Stimulated activated CD4-positive, alpha-beta T cell treated with anti-CD3 and anti-CD28 coated beads, Interleukin-12 subunit alpha, Interleukin-12 subunit beta, amount 100 ng/mL, for 24 hours (primary cell): Measurements from ENCODE around the gene HAO2.
A peak's percentile ranks its signal among the peaks of the same experiment; 100 is the strongest.
"Not testable (repeated sequence)": the region's sequence is repeated elsewhere in the genome, so short reads cannot be mapped to it uniquely, and the experiment has no call there.

Source experiments
- DNase-seq, 2 experiments: peaks; one replicate each; pipeline ENCODE4 v3.0.0-alpha.2; 2020; ENCODE audit warnings: low read depth in 2 of 2

The HAO2 gene

DNA sequence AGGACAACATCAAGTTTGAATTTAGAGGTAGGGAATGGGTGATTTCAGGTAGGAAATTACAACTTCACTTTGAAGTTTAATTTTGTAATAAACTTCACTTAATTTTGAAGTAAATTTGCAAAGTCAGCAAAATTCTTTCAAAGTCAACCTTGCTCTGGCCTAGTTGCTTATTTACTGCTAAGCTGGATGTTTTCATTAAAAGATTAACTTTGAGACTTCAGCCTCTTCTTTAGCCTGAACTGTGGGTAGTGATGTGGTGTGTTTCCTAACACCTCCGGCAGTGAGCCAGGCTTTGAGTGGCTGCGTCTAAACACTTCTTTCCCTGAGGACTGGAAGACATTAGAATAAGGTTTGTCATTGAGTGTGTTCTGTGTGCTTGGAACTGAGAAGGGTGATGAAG lies at the start of gene HAO2:
TSS of gene HAO2 (plus strand) at position 232 of the 400 bp plus-strand sequence. CDS start 12,301 bp downstream, outside the sequence.
- no peak for DNase-seq

DNA sequence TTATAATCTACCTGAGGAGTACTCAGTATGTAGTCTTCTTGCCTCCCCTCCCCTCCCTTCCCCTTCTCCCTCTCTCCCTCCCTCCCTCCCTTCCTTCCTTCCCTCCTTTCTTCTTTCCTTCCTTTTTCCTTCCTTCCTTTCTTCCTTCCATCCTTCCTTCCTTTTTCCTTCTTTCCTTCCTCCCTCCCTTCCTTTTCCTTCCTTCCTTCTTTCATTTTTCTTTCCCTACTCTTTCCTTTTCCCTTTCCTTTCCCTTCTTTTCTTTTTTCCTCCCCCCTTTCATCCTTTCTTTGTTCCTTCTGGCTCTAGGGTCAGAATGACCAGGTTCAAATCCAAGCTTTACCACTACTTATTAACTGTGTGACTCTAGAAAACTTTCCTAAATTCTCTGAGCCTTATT lies 48.5 kb upstream of the HAO2 start:
- DNase-seq, result no peak

DNA sequence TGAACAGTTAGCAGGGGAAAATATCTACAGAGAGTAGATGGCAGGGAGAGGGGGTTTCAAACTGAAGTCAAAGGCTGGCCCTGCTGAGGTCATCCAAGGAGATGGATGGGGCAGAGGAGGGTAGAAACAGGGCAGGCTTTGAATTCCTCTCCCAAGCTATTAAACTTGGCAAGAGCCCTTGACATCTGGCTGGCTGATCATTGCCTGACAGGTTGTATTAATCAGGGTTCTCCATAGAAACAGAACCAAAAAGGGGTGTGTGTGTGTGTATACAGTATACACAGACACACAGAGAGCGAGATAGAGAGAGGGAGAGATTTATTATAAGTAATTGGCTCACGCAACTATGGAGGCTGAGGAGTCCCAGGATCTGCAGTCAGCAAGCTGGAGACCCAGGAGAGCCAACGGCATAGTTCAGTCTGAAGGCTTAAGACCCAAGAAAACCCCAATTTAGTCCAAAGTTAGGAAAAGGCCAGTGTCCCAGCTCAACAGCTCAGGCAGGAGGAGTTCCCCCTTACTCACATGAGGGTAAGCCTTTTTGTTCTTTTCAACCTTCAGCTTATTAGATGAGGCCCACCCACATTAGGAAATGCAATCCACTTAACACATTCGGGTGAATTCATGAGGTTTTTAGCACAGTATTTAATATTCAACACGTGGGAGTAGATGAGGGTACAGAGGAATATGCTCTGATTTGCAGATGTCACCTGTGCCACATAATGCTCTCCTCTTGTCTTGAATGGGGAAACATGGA lies 46.7 kb upstream of the HAO2 start:
- no peak for DNase-seq

DNA sequence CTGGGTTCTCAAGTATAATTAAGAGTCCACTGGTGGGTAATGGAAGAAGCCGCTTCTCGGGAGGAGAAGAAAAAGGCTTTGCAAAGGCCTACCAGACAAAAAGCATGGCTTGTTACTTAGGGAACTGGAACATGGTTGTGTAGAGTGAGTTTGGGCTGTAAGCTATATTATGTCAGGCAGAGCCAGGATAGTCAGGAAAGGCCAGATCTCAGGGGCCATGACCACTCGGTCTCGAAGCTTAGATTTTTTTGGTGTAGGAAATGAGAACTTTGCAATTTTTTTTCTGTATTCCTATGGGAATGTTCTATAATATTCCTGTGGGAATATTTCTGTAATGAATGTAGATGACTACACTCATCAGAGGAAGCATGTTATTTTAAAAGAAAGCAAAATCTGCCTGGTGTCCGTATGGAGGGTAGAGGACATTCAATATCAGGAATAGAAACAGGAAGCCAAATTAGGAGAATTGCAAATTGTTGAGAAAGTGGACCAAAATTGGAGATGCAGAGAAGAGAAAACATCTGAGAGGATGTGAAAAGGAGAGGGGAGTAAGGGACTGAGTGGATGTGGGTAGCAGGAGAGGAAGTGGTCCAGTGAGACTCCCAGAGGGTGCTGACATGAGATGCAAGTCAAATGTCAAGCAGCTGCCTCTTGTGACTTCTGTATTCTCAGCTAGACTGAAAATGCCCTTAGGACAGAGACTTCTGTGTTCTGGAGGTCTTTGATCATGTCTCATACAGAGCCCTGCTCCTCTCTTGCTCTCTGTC lies 45.2 kb upstream of the HAO2 start:
- DNase-seq, result no peak

DNA sequence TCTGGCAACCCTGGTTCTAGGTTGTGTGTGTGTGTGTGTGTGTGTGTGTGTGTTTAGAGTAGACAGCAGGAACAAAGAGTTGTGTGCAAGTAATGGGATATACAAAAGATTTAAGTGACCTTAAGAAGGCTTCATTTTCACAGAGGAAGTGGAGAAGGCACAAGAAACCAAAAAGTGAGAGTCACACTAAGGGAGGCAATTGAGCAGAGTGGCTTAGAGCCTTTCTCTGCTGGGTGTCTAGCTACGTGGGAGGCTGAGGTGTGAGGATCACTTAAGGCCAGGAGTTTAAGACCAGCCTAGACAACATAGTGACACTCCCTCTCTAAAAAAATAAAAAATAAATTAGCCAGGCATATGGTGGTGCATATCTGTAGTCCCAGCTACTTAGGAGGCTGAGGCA lies 44.4 kb upstream of the HAO2 start:
- DNase-seq, result no peak

DNA sequence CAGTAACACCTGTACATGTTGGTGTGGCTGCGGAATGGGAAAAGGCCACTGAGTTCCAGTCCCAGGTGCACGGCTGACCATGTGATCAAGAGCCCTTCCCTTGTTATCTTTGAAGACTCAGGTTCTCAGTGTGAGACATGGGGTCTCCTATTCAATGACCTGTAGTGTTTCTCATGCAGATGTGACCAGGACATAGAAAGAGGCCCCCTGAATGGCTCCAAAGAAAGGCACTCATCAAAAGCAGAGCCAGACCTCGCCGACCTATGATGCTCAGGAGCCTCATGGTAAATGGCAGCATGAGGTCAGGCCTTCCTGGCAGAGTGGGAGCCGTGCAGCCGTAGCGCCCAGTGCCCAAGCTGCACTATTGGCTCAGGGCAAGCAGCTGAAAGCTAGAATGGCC lies 42.3 kb upstream of the HAO2 start:
- DNase-seq, result no peak

DNA sequence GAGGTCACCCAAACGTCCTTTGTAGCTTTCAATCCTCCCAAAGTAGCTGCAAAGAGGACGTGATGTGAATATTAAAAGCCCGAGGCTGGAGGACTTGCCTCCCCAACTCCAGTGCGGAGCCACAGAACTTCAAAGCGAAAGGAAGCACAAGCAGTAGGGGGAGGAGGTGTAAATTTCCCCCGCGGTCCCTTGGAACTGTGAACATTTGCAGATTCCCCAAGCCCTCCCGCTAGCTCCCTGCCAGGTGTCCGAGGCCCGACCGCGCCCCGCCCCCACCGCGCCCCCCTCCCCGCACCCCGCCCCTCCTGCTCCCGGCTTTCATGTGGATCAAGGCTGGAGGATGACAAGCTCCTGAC lies 41.5 kb upstream of the HAO2 start:
- DNase-seq, result no peak

DNA sequence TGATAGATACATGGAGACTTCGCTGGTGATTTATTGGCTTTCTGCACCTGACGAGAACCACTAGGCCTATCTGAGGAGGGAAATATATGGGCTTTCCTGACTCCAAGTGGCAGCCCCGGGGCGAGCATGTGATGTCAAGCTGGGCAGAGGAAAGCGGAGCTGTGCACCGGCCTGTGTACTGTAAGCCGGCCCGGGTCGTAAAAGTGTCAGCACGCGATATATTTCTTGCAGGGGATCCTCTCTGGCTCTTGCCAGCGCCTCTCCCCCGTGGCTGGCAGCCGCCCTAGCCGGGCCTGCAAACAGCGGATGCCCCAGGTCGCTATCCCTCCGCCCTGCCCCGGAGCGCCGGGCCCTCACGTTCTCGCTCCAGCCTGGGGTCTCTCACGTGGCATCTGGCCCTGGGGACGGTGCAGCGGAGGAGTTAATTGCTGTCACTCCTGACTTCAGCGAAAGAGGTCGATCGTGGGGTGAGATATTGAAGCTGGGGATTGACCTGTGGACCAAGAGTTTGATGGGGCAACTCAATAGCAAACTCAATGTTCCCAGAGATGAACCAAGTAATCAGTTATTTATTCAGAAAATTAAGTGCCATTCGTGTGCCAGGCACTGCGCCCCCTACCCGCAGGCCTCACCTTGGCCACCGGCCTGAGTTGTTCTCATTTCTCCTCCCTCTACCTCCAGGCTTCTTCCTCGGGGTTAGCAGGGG lies 41.0 kb upstream of the HAO2 start:
- peak in 1 of 2 experiments; percentile 32 for DNase-seq

DNA sequence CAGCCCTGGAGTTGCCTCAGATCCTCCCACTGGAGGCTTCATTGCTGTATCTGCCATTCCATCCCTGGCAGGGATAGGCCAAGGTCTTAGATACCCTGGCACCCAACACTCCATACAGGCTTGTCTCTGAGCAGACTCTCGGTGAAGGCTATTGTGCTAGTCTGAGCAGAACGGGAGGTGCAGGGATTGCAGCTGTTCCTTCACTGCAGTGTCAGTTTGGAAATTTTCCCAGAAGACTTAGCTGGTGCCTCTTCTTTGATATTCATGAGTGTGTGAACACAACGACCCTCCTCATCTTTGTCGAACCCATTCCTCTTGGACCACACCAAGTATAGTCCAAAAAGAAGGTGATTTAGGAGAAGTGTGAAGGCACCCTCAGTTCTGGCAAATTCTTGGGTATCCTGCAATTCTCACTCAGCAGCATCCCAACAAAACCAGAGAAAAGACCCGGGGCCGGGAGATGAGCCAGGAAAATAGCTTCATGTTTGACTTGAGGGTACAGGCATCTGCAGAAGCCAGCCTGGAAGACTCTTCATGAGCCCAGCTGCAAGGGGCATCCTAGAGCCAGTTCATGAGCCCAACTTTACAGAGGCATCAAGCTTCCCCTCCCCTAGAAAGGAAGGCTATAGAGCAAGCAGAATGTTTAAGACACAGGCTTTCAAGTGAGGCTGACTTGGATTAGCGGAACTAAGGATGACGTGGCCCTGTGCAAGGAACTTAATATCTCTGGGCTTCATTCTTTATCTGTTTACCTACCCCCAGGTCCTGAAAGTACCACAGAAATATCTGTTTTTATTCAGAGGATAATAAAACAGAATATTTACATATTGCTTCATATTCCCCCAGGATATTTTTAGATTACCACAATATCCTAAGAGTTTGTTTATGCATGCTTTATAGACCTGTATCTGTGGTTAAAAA lies 38.8 kb upstream of the HAO2 start:
- DNase-seq, result no peak

DNA sequence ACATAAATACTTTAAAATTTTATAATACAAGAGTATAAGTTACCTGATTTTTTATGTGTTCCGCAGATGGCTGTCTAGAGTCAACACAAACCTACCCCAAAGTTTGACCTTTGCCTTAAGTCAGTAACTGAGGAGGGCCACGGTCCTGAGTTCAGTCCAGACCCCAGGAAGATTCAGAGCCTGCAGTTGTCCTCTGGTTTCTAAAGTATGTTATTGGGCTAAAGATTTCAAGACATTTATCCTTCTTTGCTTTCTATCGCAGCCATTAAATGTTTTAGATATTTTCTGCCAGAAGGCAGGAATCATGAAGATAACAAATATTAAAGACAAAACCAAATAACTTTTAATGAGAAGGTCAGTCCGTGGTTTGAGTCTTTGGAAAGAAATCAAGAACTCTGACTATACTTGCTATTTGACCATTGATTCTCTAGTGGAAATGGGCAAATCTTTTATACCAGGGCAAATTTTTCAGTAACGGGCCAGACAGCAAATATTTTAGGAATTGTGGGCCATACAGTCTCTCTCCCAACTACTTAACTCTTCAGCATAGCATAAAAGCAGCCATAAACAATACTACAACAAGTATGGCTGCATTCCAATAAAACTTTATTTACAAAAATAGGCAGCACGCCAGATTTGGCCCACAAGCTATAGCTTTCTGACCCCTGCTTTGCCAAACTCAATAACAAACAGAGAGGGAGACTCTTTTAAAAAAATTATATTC lies 38.0 kb upstream of the HAO2 start:
- DNase-seq, result no peak

DNA sequence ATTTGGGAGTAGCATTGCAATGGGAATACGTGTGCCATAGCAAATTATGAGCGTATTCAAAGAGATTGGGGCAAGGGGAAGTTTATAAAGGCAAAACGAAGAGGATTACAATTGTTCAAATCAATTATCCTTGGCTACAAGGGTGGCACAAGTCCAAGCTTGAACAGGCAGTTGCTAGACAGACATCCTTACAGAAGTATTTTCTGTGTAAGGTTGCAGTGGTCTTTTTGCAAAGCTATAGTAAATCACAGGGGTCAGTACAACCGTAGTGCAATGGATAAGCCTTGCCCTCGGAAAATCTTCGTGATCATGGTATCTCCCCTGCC lies 37.4 kb upstream of the HAO2 start:
- no peak for DNase-seq

DNA sequence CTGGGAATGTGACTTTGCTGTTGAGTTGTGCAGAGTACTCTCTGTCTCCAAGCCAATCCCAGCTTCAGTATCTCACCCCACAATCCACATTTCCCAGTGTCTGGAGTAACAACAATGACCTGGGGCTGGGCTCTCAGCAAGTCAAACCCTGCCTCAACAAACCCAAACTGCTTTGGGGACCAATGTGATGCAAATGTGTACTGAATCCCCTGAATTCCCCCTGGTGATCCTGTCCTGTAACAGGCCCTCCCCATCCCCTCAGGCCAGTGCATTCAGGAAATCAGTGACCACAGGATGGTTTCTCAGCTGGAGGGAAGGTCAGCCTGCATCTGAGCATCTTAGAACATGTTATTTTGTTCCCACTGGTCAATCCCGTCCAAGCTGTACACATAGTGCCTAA lies 36.7 kb upstream of the HAO2 start:
- no peak for DNase-seq

DNA sequence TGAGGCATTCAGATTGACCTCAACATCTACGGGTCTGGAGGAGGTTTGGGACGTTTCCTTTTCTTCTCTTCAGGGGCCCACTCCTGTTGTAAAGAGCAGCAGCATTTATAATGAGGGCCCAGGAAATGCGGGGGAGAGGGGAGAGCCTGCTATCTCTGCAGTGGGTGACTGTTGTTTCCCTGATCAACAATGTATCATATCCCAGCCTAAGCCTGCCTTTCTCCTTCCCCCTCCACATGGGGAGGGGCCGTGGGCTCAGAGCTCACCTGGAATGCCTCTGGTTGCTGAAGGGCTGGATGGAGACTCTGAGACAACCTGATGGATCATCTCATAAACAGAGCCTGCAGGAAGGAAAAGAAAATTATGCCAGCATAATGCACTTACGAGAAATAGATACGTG lies 36.0 kb upstream of the HAO2 start:
- DNase-seq, result no peak

DNA sequence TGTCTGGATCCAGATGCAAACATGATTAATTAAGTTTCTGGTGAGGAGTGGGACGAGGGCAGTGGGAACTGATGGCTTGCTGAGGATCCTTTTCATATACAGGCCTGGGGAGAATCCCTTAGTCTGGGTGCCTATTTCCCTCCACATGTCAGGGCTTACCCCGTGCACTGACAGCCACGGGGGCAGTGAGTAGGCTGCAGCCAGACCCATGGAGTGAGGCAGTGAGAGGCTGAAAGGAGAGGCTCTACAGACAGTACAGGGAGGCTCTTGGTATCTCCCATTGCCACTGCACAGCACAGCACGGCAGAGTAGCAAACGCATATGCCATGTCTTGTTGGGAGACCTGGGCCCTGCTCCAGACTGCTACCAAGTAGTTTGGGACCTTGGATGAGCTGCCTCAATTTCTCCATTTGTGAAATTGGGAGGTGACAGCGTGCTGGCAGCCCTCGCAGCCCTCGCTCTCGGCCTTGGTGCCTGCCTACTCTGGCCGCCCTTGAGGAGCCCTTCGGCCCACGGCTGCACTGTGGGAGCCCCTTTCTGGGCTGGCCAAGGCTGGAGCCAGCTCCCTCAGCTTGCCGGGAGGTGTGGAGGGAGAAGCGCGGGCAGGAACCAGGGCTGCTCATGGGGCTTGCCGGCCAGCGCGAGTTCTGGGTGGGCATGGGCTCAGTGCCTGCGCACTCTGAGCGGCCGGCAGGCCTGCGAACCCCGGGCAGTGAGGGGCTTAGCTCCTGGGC lies 35.3 kb upstream of the HAO2 start:
- DNase-seq, result no peak

DNA sequence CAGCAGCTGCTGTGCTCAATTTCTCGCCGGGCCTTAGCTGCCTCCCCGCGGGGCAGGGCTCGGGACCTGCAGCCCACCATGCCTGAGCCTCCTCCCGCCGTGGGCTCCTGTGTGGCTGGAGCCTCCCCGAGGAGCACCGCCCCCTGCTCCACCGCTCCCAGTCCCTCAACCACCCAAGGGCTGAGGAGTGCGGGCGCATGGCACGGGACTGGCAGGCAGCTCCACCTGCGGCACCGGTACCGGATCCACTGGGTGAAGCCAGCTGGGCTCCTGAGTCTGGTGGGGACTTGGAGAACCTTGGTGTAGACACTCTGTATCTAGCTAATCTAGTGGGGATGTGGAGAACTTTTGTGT lies 34.7 kb upstream of the HAO2 start:
- DNase-seq, result not testable (repeated sequence)

DNA sequence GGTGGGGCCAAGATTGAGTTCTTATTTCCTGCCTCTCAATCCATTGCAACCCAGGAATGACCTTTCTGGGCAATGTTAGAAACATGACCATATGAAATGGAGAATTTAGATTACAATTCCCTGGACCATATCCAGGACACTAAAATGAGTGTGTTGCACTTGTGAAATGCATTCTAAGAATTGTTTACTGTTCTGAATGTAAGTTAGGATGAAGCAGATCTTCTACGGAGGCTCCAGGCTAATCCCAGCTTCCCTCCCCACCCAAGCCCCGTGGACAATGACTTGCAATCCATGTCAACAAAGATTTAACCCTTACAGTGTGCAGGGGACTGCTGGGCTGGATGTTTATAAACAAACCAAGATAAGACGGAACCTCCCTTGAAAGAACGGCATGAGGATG lies 31.7 kb upstream of the HAO2 start:
- no peak for DNase-seq

DNA sequence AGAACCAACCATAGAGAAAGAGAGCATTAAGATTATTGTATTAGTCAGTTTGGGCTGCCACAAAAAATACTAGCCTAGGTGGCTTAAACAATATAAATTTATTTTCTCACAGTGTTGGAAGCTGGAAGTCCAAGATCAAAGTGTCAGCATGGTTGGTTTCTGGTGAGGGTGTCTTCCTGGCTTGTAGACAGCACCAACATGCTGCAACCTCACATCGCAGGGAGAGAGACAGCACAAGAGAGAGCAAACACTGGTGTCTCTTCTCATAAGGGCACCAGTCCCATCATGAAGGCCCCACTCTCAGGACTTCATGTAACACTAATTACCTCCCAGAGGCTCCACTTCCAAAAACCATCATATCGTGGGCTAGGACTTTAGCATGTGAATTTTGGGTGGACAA lies 30.6 kb upstream of the HAO2 start:
- DNase-seq, result no peak

DNA sequence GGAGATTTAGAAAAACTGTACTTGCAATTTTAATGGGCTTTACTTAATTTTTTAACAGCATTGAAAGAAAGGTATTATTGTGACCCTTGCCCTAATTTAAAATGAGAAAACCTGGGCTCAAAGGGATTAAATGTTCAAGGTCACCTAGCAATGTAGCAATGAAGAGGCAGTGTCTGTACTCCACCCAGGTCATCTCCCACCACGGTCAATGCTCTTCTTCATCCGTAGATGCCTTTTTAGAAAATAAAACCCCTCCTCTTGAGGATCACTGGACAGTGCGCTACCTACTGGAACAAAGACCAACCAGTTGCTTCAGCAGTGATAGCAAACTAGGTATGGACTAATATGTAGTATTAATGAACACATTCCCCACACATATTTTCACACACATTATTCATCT lies 29.8 kb upstream of the HAO2 start:
- no peak for DNase-seq

DNA sequence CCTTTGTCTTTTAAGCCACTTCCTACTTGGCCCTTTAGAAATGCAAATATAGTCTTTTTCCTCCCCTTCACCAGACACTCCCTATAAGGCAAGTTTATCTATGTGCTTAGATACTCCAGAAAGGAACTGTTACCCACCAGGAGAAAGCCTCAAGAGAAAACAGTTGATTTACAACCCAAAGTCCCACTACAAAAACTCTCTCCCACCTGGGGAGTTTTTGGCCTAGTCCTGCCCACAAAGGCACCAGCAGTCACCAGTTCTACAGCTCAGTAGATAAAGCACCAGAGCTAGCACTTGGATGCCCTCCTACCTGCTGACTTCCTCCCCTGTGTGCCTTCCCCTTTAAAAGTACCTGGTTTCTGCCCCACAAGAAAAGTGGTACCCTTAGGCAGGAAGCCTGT lies 27.7 kb upstream of the HAO2 start:
- no peak for DNase-seq

DNA sequence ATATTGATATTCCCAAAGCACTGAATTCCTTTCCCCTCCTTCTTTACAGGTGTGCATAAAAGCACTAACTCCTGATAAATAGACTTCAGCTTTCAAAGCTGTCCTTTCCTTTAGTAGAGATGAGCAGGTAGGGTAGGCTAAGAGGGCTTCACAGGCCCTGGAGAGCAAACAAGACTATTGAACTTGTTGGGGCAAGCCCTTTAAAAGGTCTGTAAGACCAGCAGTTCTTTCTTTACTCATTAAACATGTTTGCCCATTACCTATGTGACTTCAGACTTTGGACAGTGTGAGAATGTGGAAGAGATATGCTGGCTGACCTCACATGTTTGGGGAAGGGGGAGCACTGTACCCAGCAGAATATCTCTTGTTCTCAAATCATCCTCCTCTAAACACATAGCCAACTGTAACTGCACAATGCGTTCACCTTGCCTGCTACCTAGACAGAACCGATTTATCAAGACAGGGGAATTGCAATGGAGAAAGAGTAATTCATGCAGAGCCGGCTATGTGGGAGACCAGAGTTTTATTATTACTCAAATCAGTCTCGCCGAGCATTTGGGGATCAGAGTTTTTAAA lies 27.1 kb upstream of the HAO2 start:
- no peak for DNase-seq
